Measurements from ENCODE around the gene ATP5PO.

DNA sequence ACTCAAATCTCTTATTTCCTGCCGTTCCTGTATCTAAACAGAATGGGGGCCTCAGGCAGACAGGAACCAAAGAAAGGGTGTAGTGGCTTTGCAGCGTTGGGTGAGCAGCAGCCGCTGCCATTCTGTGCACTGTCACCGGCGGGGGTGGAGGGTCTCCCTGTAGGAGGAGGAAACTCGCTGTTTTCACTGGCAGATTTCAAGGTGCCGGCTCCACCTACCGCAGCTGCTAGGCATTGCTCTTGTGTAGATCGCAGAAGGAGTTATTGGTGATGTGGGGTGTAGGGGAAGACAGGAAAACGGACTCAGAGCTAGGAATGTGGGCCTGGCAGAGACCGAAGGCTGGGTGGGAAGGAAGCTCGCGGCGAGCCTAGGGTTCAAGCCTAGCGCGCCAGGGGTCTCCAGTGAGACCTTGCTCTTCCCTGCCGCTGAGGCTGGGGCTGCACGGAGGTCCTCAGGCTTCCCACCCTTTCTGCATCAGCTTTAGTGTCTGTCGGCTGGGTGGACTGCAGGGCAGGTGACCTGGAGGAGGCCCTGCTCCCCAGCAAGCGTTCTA, 20.8 kb downstream of the ATP5PO start:
- TF ChIP-seq, protein P1, sequence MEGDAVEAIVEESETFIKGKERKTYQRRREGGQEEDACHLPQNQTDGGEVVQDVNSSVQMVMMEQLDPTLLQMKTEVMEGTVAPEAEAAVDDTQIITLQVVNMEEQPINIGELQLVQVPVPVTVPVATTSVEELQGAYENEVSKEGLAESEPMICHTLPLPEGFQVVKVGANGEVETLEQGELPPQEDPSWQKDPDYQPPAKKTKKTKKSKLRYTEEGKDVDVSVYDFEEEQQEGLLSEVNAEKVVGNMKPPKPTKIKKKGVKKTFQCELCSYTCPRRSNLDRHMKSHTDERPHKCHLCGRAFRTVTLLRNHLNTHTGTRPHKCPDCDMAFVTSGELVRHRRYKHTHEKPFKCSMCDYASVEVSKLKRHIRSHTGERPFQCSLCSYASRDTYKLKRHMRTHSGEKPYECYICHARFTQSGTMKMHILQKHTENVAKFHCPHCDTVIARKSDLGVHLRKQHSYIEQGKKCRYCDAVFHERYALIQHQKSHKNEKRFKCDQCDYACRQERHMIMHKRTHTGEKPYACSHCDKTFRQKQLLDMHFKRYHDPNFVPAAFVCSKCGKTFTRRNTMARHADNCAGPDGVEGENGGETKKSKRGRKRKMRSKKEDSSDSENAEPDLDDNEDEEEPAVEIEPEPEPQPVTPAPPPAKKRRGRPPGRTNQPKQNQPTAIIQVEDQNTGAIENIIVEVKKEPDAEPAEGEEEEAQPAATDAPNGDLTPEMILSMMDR (IDR thresholded peaks at IDR 0.05): peak in 1 of 3 donors; percentile 20
- TF ChIP-seq POLR2A (IDR thresholded peaks at IDR 0.05): no peak
